GM06990 (cell line): ENCODE measurements around the gene ITGAL.

ENCODE experiments used
- DNase-seq: peaks from one replicate; pipeline ENCODE4 v3.0.0-alpha.2; 2011; ENCODE audit not compliant: insufficient read length; ENCODE audit errors: extremely low read depth
- H3K27me3 ChIP-seq: replicated peaks from 2 replicates; pipeline ENCODE4 v1.6.0; 2011; ENCODE audit warnings: low read length; ENCODE audit not compliant: control insufficient read depth, insufficient read depth
- H3K36me3 ChIP-seq: 2 replicates; pipeline ENCODE4 v1.5.1; 2011; ENCODE audit warnings: low read length; ENCODE audit not compliant: control insufficient read depth, insufficient read depth
- H3K4me3 ChIP-seq: replicated peaks from 2 replicates; pipeline ENCODE4 v1.5.1; 2011; ENCODE audit warnings: low read depth, mild to moderate bottlenecking, control low read depth, low read length
- CTCF ChIP-seq: IDR thresholded peaks from 2 replicates; pipeline ENCODE4 v1.5.1; 2011; ENCODE audit warnings: low read length, control low read depth, mild to moderate bottlenecking, inconsistent platforms; ENCODE audit not compliant: insufficient read depth, poor library complexity, severe bottlenecking

Gene ITGAL

GRCh38 chr16:30503403-30504296 is 31.1 kb downstream of the ITGAL start:
- no peak for TF ChIP-seq CTCF
- no peak for DNase-seq
- no peak overlapping the region for H3K4me3 ChIP-seq
- H3K27me3 ChIP-seq, result no peaks in the 10 kb centered on the region
- H3K36me3 ChIP-seq, result peaks cover 12% of the 10 kb centered on the region

GRCh38 chr16:30509081-30509765 is 36.7 kb downstream of the ITGAL start:
- Histone ChIP-seq H3K4me3 (no peak overlapping the region), H3K27me3 (no peaks in the 10 kb centered on the region), H3K36me3 (peaks cover 31% of the 10 kb centered on the region)
- TF ChIP-seq CTCF, result no peak
- DNase-seq, result no peak

GRCh38 chr16:30510376-30510938 is 37.9 kb downstream of the ITGAL start:
- no peak for DNase-seq
- TF ChIP-seq CTCF, result no peak
- Histone ChIP-seq H3K36me3 (peaks cover 32% of the 10 kb centered on the region), H3K27me3 (no peaks in the 10 kb centered on the region), H3K4me3 (no peak overlapping the region)

GRCh38 chr16:30511509-30511908 is 39.0 kb downstream of the ITGAL start:
- Histone ChIP-seq H3K4me3 (no peak overlapping the region), H3K36me3 (peaks cover 33% of the 10 kb centered on the region), H3K27me3 (no peaks in the 10 kb centered on the region)
- TF ChIP-seq CTCF, result no peak
- no peak for DNase-seq

- no peak for DNase-seq
- Histone ChIP-seq H3K36me3 (peaks cover 42% of the 10 kb centered on the region), H3K27me3 (no peaks in the 10 kb centered on the region), H3K4me3 (no peak overlapping the region)
- no peak for TF ChIP-seq CTCF
Observed at GRCh38 chr16:30515275-30515674, 42.7 kb downstream of the ITGAL start.
